Esophagus squamous epithelium (tissue), 4 donors: ENCODE data around the gene HIBADH.

Experiments
- CTCF ChIP-seq, 6 experiments: fragments of 450-650 bp in 4 of 6; fragments of 200-600 bp in 2 of 6; sonication (generic) in 2 of 6; IDR thresholded peaks; one replicate each; pipeline ENCODE4 v1.5.1; 2016 to 2019; ENCODE audit warnings: antibody characterized with exemption in 6 of 6, mild to moderate bottlenecking in 4 of 6, moderate library complexity in 4 of 6
- POLR2A ChIP-seq, 4 donors: fragments of 450-650 bp; IDR thresholded peaks; one replicate each; pipeline ENCODE4 v1.6.1; 2017; ENCODE audit warnings: antibody characterized with exemption in 4 of 4, mild to moderate bottlenecking in 4 of 4, moderate library complexity in 3 of 4

- TF ChIP-seq POLR2A (IDR thresholded peaks at IDR 0.05) (no peak), CTCF (IDR thresholded peaks at IDR 0.05) (no peak)
Measured at GRCh38 chr7:27532314-27532713, 130.4 kb downstream of the HIBADH start.
